GM23248 (cell line): ENCODE results near the gene HHIP. TPM values are rescaled to one million over a fixed set of nuclear protein-coding genes. Genes with fewer than 3 reads are reported as not detected.
"Not testable (repeated sequence)": the region's sequence is repeated elsewhere in the genome, so short reads cannot be mapped to it uniquely, and the experiment has no call there.

ENCODE experiments used
- DNase-seq: peaks from one replicate; pipeline ENCODE4 v3.0.0-alpha.2; 2015
- H2AFZ ChIP-seq: fragments of 200-600 bp; sonication (generic); 2 replicates; pipeline ENCODE4 v1.6.1; 2016; ENCODE audit warnings: antibody characterized with exemption
- H3F3A ChIP-seq: fragments of 200-600 bp; sonication (generic); 2 replicates; pipeline ENCODE4 v1.6.1; 2016; ENCODE audit warnings: mild to moderate bottlenecking, antibody characterized with exemption, mixed run types; ENCODE audit not compliant: insufficient read depth
- H3K27ac ChIP-seq: fragments of 200-600 bp; sonication (generic); 2 replicates; pipeline ENCODE4 v1.5.1; 2016; ENCODE audit warnings: mild to moderate bottlenecking
- H3K27me3 ChIP-seq: fragments of 200-600 bp; sonication (generic); replicated peaks from 2 replicates; pipeline ENCODE4 v1.6.1; 2016; ENCODE audit warnings: mild to moderate bottlenecking; ENCODE audit not compliant: insufficient read depth
- H3K36me3 ChIP-seq: fragments of 200-600 bp; sonication (generic); 2 replicates; pipeline ENCODE4 v1.6.1; 2016; ENCODE audit warnings: low read depth, mild to moderate bottlenecking
- H3K4me1 ChIP-seq: fragments of 200-600 bp; sonication (generic); 2 replicates; pipeline ENCODE4 v1.6.1; 2016; ENCODE audit warnings: mild to moderate bottlenecking; ENCODE audit not compliant: insufficient read depth
- H3K4me2 ChIP-seq: fragments of 200-600 bp; sonication (generic); one replicate; pipeline ENCODE4 v1.6.1; 2016; ENCODE audit warnings: mild to moderate bottlenecking; ENCODE audit not compliant: unreplicated experiment
- H3K4me3 ChIP-seq: fragments of 200-600 bp; sonication (generic); 2 replicates; pipeline ENCODE4 v1.5.1; 2016; ENCODE audit warnings: mild to moderate bottlenecking
- H3K79me2 ChIP-seq: fragments of 200-600 bp; sonication (generic); 2 replicates; pipeline ENCODE4 v1.6.1; 2016; ENCODE audit warnings: mild to moderate bottlenecking; ENCODE audit not compliant: insufficient read depth
- H3K9ac ChIP-seq: fragments of 200-600 bp; sonication (generic); 2 replicates; pipeline ENCODE4 v1.6.1; 2016; ENCODE audit warnings: mild to moderate bottlenecking
- H3K9me2 ChIP-seq: fragments of 200-600 bp; sonication (generic); 2 replicates; pipeline ENCODE4 v1.6.1; 2016; ENCODE audit warnings: mixed run types, mild to moderate bottlenecking, moderate library complexity; ENCODE audit not compliant: insufficient read depth
- H3K9me3 ChIP-seq: fragments of 200-600 bp; sonication (generic); one replicate; pipeline ENCODE4 v1.6.1; 2017; ENCODE audit warnings: low read depth
- H4K20me1 ChIP-seq: fragments of 200-600 bp; sonication (generic); 2 replicates; pipeline ENCODE4 v1.6.0; 2016; ENCODE audit not compliant: insufficient read depth
- EZH2 ChIP-seq: fragments of 200-600 bp; sonication (generic); IDR thresholded peaks from 2 replicates; pipeline ENCODE4 v1.6.1; 2018; ENCODE audit warnings: antibody characterized with exemption, mild to moderate bottlenecking; ENCODE audit not compliant: insufficient read depth, poor library complexity, severe bottlenecking
- EZH2phosphoT487 ChIP-seq: fragments of 200-600 bp; sonication (generic); IDR thresholded peaks from 2 replicates; pipeline ENCODE4 v1.6.1; 2018; ENCODE audit warnings: antibody characterized with exemption, moderate library complexity, mild to moderate bottlenecking, low read depth; ENCODE audit not compliant: insufficient read depth
- WGBS, 2 experiments: methylation state at CpG; one replicate each; pipeline ENCODE4 v1.1.6; 2015 to 2017; ENCODE audit warnings: low lambda C conversion rate in 2 of 2, low coverage in 1 of 2; ENCODE audit errors: missing lambda C conversion rate in 2 of 2; 5-methylcytosine and 5-hydroxymethylcytosine counted together
- in situ Hi-C: fragments of 300-500 bp; cut with MboI; formaldehyde crosslinking; loops from 2 replicates; pipeline ENCODE4 v1.15.0; 2020
- polyA plus RNA-seq: library from polyadenylated mRNA; unstranded; fragments of >200 nt; fragmentation: Nextera tagmentation; extraction: Ambion mirVana; gene quantifications from 2 replicates; pipeline ENCODE4 v1.2.1, GENCODE V29; 2016
- total RNA-seq: library from RNA; depleted of rRNA; stranded (reverse); fragments of >200 nt; shearing (Covaris generic); gene quantifications from 2 replicates; pipeline ENCODE4 v1.2.3, GENCODE V29; 2014

Gene HHIP
- total and polyA plus RNA-seq, 2 experiments from 2014 or later: under 0.01 to 0.06 TPM

DNA sequence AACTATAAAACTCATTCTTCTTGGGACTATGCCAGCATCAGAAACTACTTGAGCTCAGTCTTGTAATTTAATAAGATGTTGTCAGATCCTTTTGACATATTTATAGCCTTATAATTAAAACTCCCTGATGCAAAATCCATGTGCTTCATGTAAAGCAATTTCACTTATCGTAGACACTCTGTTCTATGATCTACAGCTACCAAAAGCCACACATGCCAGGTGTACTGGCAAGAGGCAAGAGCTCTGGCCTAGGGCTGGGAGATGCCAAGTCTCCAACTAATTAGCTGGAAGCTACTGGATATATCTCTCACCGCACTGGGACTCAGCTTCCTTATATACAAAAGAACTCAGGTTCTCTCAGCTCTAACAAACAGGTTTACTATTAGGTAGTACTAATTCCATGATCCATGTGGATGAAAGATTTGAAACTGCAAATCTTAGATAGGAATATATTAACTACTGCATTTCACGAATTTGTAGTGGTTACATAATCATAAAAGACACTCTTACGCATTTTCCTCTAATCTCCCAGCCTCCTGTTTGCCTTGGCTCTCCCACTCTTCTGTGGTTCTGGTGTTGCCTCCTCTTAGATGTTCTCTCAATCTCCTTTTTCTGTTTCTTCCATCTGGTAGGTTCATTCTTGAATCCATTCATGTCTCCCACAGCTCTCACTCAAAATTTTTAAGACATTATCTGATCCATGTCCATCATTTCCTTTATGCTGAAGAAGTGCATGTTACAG, 103.0 kb downstream of the HHIP start:
- H3K9me3 ChIP-seq: no peaks in the 10 kb centered on the region
- H3K4me3 ChIP-seq: no peak overlapping the region
- H3K4me1 ChIP-seq: no peaks in the 10 kb centered on the region
- no peaks in the 10 kb centered on the region for H3K79me2 ChIP-seq
- H3K9me2 ChIP-seq: no peaks in the 10 kb centered on the region
- H3F3A ChIP-seq: no peaks in the 10 kb centered on the region
- DNase-seq: no peak
- no peaks in the 10 kb centered on the region for H3K27me3 ChIP-seq
- H3K27ac ChIP-seq: no peak overlapping the region
- no peak overlapping the region for H3K9ac ChIP-seq
- 41 to 48% methylated on average over 4 of the region's 4 CpGs for WGBS, 2 experiments
- in situ Hi-C loops: no loop called here
- no peaks in the 10 kb centered on the region for H4K20me1 ChIP-seq
- H3K36me3 ChIP-seq: no peaks in the 10 kb centered on the region
- H2AFZ ChIP-seq: no peak overlapping the region
- TF ChIP-seq EZH2phosphoT487: no peak
- TF ChIP-seq EZH2: no peak
- H3K4me2 ChIP-seq: no peak overlapping the region

DNA sequence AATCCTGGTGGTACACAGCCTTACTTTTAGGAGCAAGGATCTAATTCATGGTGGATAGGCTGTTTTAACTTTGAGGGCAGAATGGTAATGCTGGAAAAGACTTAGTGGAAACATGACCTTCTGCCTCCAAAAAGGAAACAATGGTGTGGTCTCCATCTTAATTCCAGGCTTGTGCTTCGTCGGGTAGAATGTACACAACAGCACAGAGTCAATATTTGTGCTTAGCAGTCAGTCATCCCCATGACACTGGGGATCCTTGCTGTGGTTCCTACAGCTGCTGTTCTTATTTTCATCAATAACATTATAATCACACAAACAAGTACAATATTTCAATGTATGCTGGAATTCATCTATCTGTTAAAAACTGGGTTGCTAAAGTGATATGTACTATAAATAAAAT, 104.4 kb downstream of the HHIP start:
- no peaks in the 10 kb centered on the region for H3F3A ChIP-seq
- H3K9me3 ChIP-seq: no peaks in the 10 kb centered on the region
- H3K4me2 ChIP-seq: no peak overlapping the region
- no peaks in the 10 kb centered on the region for H3K9me2 ChIP-seq
- DNase-seq: no peak
- no peaks in the 10 kb centered on the region for H3K27me3 ChIP-seq
- no peaks in the 10 kb centered on the region for H3K36me3 ChIP-seq
- H3K4me1 ChIP-seq: no peaks in the 10 kb centered on the region
- no peak overlapping the region for H3K4me3 ChIP-seq
- WGBS, 2 experiments: 45 to 58% methylated on average over 2 of the region's 2 CpGs
- H2AFZ ChIP-seq: no peak overlapping the region
- no peak overlapping the region for H3K27ac ChIP-seq
- H3K79me2 ChIP-seq: no peaks in the 10 kb centered on the region
- no peak for TF ChIP-seq EZH2
- no peak for TF ChIP-seq EZH2phosphoT487
- H4K20me1 ChIP-seq: no peaks in the 10 kb centered on the region
- H3K9ac ChIP-seq: no peak overlapping the region
- in situ Hi-C loops: no loop called here

DNA sequence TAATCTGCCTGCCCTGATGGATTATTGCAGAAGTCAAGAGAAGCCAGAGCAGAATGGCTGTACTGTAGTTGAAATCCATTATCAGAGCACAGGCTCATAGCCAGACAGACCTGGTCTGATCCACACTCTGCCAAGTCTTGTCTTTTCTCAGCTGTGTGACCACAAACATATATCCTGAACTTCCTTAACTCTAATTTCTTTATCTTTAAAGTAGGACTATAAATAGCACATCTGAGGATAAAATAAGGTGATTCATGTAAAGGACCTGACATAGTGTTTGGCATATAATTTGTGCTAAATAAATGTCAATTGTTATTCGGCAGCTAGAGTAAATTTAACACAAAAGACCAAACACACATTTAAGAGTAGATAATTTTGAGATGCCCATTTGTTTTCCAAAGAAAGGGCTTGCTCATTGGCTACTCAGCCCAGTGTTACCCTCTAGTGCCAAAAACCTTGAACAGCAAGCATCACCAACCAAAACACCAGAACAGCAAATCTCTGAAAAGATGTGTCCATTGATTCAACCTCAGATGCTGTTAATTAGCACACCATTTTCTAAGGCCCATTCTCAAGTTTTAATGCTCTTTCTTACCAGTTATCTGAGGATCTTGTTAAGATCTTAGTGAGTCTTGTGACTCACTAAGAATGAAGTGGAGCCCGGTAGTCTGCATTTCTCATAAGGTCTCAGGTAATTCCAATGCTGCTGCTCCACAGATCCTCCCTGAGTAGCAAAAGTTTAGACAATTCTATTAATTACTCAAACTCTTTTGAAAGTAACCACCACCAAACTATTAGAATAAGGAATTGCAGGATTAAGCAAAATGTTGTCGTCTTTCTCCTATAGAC, 108.8 kb downstream of the HHIP start:
- Histone ChIP-seq H3K9ac (no peak overlapping the region), H2AFZ (no peak overlapping the region), H3K4me1 (no peaks in the 10 kb centered on the region), H3K4me3 (no peak overlapping the region), H3K36me3 (no peaks in the 10 kb centered on the region), H3F3A (no peaks in the 10 kb centered on the region), H3K4me2 (no peak overlapping the region), H3K9me2 (no peaks in the 10 kb centered on the region), H3K27ac (no peak overlapping the region), H3K79me2 (no peaks in the 10 kb centered on the region), H3K27me3 (no peaks in the 10 kb centered on the region), H3K9me3 (no peaks in the 10 kb centered on the region), H4K20me1 (no peaks in the 10 kb centered on the region)
- peak; percentile 57 for DNase-seq
- 90 to 92% methylated on average over 3 of the region's 3 CpGs for WGBS, 2 experiments
- in situ Hi-C loops: no loop called here
- TF ChIP-seq EZH2phosphoT487 (no peak), EZH2 (no peak)

DNA sequence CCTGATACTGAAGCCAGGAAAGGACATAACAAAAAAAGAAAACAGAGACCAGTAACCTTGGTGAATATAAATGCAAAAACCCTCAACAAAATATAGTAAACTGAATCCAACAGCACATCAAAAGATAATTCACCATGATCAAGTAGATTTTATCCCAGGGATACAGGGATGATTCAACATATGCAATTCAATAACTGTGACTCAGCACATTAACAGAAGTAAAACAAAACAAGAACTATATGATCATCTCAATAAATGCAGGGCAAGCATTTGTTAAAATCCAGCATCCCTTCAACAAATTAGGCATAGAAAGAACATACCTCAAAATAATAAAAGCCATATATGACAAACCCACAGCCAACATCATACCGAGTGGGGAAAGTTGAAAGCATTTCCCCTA, 112.0 kb downstream of the HHIP start:
- H3K27me3 ChIP-seq: no peaks in the 10 kb centered on the region
- no peaks in the 10 kb centered on the region for H3K9me2 ChIP-seq
- no peaks in the 10 kb centered on the region for H4K20me1 ChIP-seq
- H3K9me3 ChIP-seq: no peaks in the 10 kb centered on the region
- WGBS, 2 experiments: 37 to 44% methylated on average over 1 of the region's 1 CpG
- H3K27ac ChIP-seq: no peak overlapping the region
- no peak overlapping the region for H3K4me3 ChIP-seq
- H3F3A ChIP-seq: no peaks in the 10 kb centered on the region
- TF ChIP-seq EZH2 (no peak), EZH2phosphoT487 (no peak)
- DNase-seq: no peak
- no peaks in the 10 kb centered on the region for H3K79me2 ChIP-seq
- H3K36me3 ChIP-seq: no peaks in the 10 kb centered on the region
- in situ Hi-C loops: no loop called here
- no peak overlapping the region for H2AFZ ChIP-seq
- H3K4me1 ChIP-seq: no peaks in the 10 kb centered on the region
- no peak overlapping the region for H3K9ac ChIP-seq
- no peak overlapping the region for H3K4me2 ChIP-seq

DNA sequence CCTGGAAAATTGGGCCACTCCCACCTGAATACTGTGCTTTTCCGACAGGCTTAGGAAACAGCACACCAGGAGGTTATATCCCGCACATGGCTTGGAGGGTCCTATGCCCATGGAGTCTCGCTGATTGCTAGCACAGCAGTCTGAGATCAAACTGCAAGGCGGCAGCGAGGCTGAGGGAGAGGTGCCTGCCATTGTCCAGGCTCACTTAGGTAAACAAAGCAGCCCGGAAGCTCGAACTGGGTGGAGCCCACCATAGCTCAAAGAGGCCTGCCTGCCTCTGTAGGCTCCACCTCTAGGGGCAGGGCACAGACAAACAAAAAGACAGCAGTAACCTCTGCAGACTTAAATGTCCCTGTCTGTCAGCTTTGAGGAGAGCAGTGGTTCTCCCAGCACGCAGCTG, 122.9 kb downstream of the HHIP start:
- 41 to 43% methylated on average over 8 of the region's 8 CpGs for WGBS, 2 experiments
- in situ Hi-C loops: not testable (repeated sequence)

More for the DNA sequence above, 122.9 kb downstream of the HHIP start:
- not testable (repeated sequence) for H3K9ac ChIP-seq, H3K9me3 ChIP-seq, H4K20me1 ChIP-seq, H3K9me2 ChIP-seq, H2AFZ ChIP-seq, H3K27me3 ChIP-seq, H3F3A ChIP-seq, DNase-seq, H3K27ac ChIP-seq, H3K4me1 ChIP-seq, H3K79me2 ChIP-seq, H3K36me3 ChIP-seq, H3K4me2 ChIP-seq, H3K4me3 ChIP-seq
